Lung (tissue), 12 donors: ENCODE measurements around the gene ADD3. TPM values are rescaled to one million over a fixed set of nuclear protein-coding genes. Genes with fewer than 3 reads are reported as not detected.

ENCODE experiments used
- ATAC-seq: fragments of 200-7000 bp; cut with Tn5 transposase; one replicate; pipeline ENCODE4 v1.9.1; 2020; ENCODE audit warnings: moderate number of reproducible peaks; ENCODE audit not compliant: insufficient read depth, low FRiP score
- DNase-seq, 3 donors: peaks; one replicate each; pipeline ENCODE4 v3.0.0-alpha.2; 2013 to 2017
- H3K27ac ChIP-seq, 2 donors: one replicate each; pipeline ENCODE4 v1.5.1; 2013; ENCODE audit warnings: mild to moderate bottlenecking in 2 of 2, moderate library complexity in 2 of 2, control low read depth in 1 of 2, inconsistent platforms in 1 of 2, low read depth in 1 of 2, low read length in 1 of 2
- H3K27me3 ChIP-seq, 3 donors: one replicate each; pipeline ENCODE4 v1.5.1; 2013; ENCODE audit warnings: low read length in 2 of 3; ENCODE audit not compliant: control insufficient read depth in 3 of 3, insufficient read depth in 3 of 3
- H3K36me3 ChIP-seq, 4 donors: one replicate each; pipeline ENCODE4 v1.5.1; 2013; ENCODE audit warnings: low read length in 4 of 4, mild to moderate bottlenecking in 1 of 4, moderate library complexity in 1 of 4; ENCODE audit not compliant: control insufficient read depth in 4 of 4, insufficient read depth in 4 of 4
- H3K4me1 ChIP-seq, 5 donors: one replicate each; pipeline ENCODE4 v1.5.1; 2013; ENCODE audit warnings: low read length in 5 of 5, mild to moderate bottlenecking in 2 of 5, moderate library complexity in 1 of 5; ENCODE audit not compliant: control insufficient read depth in 5 of 5, insufficient read depth in 5 of 5
- H3K4me3 ChIP-seq: one replicate; pipeline ENCODE4 v1.5.1; 2013; ENCODE audit warnings: mild to moderate bottlenecking, control low read depth, moderate library complexity
- H3K9ac ChIP-seq, 2 donors: one replicate each; pipeline ENCODE4 v1.5.1; 2013; ENCODE audit warnings: low read length in 2 of 2, control low read depth in 1 of 2; ENCODE audit not compliant: insufficient read depth in 1 of 2
- H3K9me3 ChIP-seq, 4 donors: one replicate each; pipeline ENCODE4 v1.5.1; 2013; ENCODE audit warnings: low read length in 3 of 4, mild to moderate bottlenecking in 1 of 4, moderate library complexity in 1 of 4; ENCODE audit not compliant: control insufficient read depth in 4 of 4, insufficient read depth in 3 of 4
- WGBS, 2 donors: extraction: QIAGEN DNeasy Blood & Tissue Kit; methylation state at CpG; one replicate each; pipeline ENCODE4 v1.1.7; 2013; 5-methylcytosine and 5-hydroxymethylcytosine counted together
- polyA plus RNA-seq, 2 donors: library from polyadenylated mRNA; stranded (reverse); fragments of 200-250 nt; gene quantifications; one replicate each; pipeline ENCODE4 v1.2.1, GENCODE V29; 2013
- total RNA-seq, 2 donors: library from RNA; depleted of rRNA in 1 of 2; stranded (reverse); fragments of >200 nt in 1 of 2; gene quantifications; one replicate each; pipeline ENCODE4 v1.2.1, GENCODE V29; 2014 to 2021
- TF ChIP-seq, protein P1 (sequence below): IDR thresholded peaks from 2 replicates; pipeline ENCODE4 v1.5.1; 2012; ENCODE audit warnings: mild to moderate bottlenecking; ENCODE audit errors: control extremely low read depth, extremely low read depth
- donor health status: control.
- donor health status: control.
- donor health status: Bipolar disorder and iron deficiency.
- donor health status: healthy.
- donor health status: DM: yes; HTN: yes; CAD: no.

The ADD3 gene
- total and polyA plus RNA-seq, 4 donors = 22.0 to 289 (median 56.1) TPM

DNA sequence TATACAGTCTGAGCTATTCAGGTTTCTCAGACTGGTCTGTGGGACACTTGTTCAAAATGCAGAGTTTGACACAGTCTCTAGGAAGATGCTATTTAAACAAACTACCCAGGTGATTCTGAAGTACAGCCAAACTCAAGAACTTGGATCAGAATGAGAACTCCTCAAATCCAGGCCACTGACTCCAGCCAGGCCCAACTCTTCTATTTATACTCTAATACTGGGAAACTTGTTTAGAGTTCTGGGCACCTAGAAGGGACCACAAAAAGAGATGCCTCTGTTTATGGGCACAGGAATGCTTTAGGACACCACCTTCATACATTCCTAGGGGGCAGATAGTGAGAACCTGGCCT is 40.1 kb upstream of the ADD3 start:
- H3K9me3 ChIP-seq = no peaks in the 10 kb centered on the region
- ATAC-seq (no peak), DNase-seq (no peak)
- H3K4me3 ChIP-seq = no peak overlapping the region
- peak overlapping the region in 1 of 2 donors; percentile 49 for H3K27ac ChIP-seq
- TF ChIP-seq, protein P1, sequence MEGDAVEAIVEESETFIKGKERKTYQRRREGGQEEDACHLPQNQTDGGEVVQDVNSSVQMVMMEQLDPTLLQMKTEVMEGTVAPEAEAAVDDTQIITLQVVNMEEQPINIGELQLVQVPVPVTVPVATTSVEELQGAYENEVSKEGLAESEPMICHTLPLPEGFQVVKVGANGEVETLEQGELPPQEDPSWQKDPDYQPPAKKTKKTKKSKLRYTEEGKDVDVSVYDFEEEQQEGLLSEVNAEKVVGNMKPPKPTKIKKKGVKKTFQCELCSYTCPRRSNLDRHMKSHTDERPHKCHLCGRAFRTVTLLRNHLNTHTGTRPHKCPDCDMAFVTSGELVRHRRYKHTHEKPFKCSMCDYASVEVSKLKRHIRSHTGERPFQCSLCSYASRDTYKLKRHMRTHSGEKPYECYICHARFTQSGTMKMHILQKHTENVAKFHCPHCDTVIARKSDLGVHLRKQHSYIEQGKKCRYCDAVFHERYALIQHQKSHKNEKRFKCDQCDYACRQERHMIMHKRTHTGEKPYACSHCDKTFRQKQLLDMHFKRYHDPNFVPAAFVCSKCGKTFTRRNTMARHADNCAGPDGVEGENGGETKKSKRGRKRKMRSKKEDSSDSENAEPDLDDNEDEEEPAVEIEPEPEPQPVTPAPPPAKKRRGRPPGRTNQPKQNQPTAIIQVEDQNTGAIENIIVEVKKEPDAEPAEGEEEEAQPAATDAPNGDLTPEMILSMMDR = no peak
- H3K4me1 ChIP-seq = peaks cover 0 to 75% (median 42%) of the 10 kb centered on the region in 5 donors
- peak overlapping the region in 1 of 2 donors; percentile 71 for H3K9ac ChIP-seq
- H3K27me3 ChIP-seq = no peaks in the 10 kb centered on the region
- H3K36me3 ChIP-seq = no peaks in the 10 kb centered on the region

DNA sequence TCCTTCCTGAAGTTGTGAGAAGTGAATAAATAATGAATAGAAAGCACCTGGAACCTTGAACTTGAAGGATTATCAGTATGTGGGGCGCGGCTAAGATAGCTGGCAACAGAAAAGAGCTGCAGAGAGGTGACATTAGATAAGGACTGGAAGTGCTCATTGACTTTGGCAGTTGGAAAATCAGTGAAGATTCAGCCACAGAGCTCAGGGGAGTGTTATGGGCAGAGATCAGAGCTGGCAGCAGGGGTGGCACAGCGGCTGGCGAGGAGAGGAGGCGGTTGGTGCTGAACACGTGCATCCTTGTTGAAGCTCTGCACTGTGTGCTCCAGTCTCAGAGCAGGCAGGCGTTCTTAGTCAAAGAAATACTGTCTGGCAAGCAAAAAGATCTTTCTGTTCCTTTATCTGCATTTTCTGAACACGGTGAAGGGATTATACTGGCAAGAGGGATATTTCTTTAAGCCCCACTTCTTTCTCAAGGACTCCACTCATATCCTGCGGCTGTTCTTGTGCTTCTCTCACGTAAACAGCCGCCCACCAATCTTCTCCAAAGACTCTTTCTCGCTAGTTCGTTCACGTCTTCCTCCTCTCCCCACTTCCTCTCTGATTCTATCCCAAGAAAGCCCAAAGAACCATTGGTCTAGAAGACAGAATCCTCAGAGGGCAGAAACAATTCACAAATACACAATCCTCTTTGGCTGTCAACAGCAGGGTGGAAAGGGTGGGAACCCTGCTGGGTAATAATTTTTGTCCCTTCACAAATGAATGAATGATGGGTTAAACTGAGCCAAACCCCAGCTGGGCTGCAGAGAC is 38.6 kb upstream of the ADD3 start:
- peaks cover 0 to 70% (median 42%) of the 10 kb centered on the region in 5 donors for H3K4me1 ChIP-seq
- TF ChIP-seq, protein P1 = no peak
- H3K36me3 ChIP-seq = no peaks in the 10 kb centered on the region
- no peaks in the 10 kb centered on the region for H3K9me3 ChIP-seq
- peak overlapping the region in 1 of 2 donors; percentile 38 for H3K9ac ChIP-seq
- H3K27ac ChIP-seq = no peak overlapping the region
- no peak overlapping the region for H3K4me3 ChIP-seq
- no peaks in the 10 kb centered on the region for H3K27me3 ChIP-seq
- DNase-seq (peak in 2 of 3 donors; percentile 90 to 92), ATAC-seq (no peak)
- 76 to 88% methylated on average over 14 of the region's 14 CpGs for WGBS, 2 donors

DNA sequence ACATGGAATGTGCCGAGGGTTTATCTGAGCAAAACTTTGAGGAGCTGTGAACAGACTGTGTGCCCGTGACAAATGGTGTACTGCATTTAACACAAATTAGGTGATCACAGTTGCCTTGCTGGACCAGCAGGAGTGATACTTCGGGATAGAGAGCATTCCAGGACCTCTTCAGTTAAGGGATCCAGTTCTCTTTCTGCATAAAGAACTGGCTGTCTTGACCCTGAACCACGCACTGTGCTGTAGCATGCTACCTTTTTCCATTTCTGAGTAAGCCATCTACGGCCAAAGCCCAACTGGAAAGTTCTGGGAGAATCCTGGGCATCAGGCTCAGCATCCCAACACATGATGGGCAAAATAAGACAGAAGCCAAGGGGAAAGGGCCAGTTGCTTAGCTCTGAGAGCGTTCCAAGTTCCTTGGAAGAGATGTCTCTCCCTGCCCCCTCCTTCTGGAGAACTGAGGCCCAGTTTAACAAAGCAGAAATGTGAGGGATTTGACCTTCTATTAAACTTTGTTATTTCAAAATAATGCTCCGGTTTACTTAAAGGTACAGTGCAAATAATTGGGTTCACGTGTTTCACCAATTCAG is 37.9 kb upstream of the ADD3 start:
- TF ChIP-seq, protein P1 = no peak
- Histone ChIP-seq H3K4me1 (peaks cover 0 to 67% (median 46%) of the 10 kb centered on the region in 5 donors), H3K4me3 (no peak overlapping the region), H3K36me3 (no peaks in the 10 kb centered on the region), H3K27ac (no peak overlapping the region), H3K9ac (peak overlapping the region in 1 of 2 donors; percentile 38), H3K9me3 (no peaks in the 10 kb centered on the region), H3K27me3 (no peaks in the 10 kb centered on the region)
- ATAC-seq (no peak), DNase-seq (peak; percentile 72 to 85 (median 83))
- 76 to 86% methylated on average over 8 of the region's 8 CpGs for WGBS, 2 donors
